Measurements from ENCODE around the gene DGUOK.

GRCh38 chr2:73952499-73953446, 26.1 kb downstream of the DGUOK start:
- TF ChIP-seq EZH2phosphoT487 (IDR thresholded peaks at IDR 0.05; ENCODE audit: insufficient read depth, low read depth) (no peak), EZH2 (IDR thresholded peaks at IDR 0.05; ENCODE audit: insufficient read depth, poor library complexity, severe bottlenecking) (no peak)
